HG02970 (cell line): ENCODE measurements around the gene GRID2IP.

Experiments
- ATAC-seq: cut with Tn5 transposase; IDR thresholded peaks from one replicate; pipeline ENCODE4 v1.9.1; 2021; ENCODE audit warnings: mild to moderate bottlenecking, moderate library complexity, moderate number of reproducible peaks; ENCODE audit not compliant: unreplicated experiment, low FRiP score

The GRID2IP gene

DNA sequence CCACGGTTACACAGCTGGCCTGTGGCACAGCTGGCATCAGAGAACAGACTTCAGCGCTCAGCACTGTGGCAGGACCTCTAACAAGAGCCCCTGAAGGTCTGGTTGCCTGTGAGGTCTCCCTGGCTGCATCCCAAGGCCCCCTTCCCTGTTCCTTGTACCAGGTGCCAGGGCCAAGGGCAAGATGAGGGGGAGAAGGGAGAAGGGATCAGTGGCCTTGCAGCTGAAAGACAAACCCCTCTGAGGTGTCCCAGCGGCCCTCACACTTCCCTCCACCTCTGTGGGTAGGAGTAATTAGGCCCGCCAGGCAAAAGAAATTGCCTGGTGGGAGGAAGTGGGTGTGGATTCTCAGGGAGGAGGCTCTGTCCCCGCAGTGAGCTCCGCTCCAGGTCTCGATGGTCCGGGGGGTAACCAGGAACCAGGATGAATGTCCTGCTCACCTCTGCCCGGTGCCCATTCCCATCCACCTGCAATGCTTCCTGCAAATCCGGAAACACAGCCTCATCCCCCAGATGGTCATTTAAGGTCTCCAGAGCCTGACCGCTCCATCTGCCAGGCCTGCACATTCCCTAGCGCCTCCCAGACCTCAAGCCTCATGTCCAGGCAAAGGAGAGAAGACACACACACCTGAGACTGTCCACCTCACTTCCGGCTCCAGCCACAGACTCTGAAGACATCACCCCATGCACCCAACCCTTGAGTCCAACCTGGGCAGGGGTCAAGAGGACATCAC is 22.7 kb downstream of the GRID2IP start:
- ATAC-seq, result no peak

DNA sequence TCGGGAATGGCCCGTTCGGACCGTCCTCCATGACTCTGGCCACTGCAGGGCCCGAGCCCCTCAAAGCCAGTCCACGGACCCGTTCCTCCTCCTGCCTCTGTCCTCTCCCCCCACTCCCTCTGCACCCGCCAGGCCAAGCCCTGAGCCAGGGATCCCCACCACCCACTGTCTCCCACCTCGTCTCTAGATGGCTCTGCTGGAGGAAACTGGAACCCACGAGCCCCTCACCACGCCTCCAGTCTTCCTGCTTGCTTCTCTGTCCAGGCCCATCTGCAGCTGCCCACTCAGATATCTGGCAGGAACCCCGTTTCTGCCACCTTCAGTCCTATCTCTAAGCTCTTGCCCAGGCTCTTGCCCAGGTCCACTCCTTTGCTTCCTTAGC is 24.3 kb downstream of the GRID2IP start:
- ATAC-seq, result no peak

DNA sequence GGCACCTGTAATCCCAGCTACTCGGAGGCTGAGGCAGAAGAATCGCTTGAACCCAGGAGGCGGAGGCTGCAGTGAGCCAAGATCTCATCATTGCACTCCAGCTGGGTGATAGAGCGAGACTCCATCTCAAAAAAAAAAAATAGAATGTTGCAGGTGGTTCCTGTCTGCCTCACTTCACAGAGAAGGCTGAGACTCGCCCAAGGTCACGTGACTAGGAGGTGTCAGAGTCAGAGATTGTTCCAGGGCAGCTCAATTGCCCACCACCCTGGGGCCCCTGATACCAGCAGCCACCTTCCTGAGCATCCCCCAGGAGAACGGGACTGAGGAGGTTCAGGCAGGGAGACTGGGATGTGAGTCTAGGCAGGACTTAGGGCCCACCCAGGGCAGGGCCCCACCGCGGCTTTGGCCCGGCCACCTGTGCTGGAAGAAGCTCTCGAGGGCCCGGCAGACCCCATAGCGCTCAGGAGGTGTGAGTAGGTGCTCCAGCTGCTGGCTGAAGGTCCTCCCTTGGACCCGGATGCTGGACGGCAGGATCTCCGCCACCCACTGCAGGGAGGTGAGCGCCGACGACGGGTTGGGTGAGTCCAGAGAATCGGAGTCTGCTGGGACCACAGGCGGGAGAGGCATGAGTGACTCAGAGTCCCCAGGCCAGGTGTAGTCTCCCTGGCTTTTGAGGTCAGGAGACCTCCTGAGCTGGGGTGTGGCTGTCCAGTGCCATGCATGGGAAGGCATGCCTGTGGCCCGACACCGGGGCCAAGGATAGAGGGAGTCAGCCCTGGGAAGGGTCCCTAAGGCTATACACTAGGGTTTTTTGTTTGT is 30.9 kb downstream of the GRID2IP start:
- no peak for ATAC-seq

DNA sequence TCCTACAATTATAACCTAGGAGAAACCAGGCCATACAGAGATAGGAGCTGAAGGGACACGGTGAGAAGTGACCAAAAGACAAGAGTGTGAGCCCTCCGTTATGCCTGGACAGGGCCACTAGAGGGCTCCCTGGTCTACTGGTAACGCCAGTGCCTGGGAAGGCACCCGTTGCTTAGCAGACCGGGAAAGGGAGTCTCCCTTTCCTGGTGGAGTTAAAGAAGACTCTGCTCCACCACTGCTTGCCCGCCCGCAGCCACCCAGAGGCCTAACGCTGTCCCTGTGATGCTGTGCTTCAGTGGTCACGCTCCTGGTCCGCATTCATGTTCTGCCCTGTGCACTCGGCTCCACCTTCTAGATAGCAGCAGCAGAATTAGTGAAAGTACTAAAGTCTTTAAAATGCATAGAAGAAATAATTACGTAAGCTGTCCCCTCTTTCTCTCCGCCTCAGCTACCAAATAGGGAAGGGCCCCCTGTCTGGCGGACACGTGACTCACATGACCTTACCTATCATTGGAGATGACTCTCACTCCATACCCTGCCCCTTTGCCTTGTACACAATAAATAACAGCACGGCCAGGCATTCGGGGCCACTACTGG is 34.8 kb downstream of the GRID2IP start:
- no peak for ATAC-seq

DNA sequence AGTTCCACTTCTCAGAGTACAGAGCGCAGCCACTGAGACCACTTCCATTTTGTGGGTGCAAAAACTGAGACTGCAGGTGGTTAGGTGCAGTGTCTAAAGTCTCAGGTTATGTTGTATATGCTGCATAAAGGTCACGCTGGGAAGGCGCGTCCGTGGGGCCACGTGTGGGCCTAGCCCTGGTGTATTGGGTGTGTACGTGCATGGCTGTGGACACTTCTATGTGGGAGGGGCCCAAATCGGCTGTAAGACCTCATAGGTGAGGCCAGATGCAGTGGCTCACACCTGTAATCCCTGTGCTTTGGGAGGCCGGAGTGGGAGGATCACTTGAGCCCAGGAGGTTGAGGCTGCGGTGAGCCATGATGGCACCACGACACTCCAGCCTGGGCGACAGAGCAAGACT is 37.7 kb downstream of the GRID2IP start:
- no peak for ATAC-seq

DNA sequence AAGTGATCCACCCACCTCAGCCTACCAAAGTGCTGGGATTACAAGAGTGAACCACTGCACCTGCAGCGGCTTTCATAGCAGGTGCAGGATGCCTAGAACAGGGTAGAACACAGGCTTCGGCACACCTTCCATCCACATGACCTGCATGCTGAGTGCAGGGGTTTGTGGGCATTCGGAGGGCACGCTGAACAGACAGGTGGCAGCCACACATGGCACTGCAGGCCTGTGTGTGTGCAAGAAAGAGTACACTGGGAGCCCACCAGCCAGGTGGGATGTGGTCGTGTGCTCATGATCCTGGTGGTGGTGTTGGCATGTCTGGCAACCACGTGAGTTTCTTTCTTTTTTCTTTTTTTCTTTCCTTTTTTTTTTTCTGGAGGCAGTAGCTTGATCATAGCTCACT is 38.4 kb downstream of the GRID2IP start:
- no peak for ATAC-seq

DNA sequence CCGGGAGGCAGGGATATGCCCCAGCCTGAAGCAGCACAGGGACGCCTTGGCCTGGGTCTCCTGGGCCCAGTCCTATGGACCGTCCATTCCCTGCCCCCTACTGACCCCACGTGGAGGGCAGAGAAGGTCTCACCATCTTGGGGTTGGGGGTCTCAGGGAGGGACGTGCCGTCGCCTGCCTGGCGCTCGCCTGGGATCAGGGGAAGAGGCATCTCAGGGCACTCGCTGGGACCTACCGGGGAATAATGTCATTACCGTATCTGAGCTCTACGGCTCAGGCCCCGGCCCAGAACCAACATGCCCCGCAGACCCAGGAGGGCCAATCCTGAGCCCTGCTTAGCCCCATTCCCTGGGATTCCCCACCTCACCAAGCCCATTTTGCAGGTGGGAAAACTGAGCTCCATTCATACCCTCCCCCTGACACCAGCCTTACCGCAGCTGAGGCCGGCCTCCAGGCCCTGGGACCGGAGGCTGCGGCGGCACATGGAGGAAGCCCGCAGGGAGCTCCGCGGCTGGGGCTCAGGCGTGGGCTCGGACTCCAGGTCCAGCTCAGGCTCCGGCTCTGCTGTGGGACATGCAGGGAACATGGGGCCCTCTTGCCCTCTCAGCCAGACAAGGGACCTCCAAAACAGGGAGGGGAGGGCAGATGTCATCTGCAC is 40.7 kb downstream of the GRID2IP start:
- no peak for ATAC-seq

DNA sequence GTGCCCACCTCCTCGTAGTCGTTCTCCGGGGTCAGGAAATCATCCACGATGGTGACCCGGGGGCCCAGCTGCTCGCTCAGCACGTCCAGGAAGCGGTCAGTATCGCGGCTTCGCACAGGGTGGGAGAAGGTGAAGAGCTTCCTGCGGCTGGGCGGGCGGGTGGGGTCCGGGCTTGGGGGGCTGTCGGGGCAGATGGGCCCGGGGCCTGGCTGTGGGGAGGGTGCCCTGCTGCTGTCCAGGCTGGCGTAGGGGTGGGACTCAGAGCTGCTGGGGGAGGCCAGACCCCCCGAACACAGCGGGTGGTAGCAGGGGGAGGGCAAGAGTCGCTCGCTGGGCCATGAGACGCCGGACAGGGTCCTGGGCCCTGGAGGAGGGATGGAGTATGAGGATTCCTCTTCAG is 42.3 kb downstream of the GRID2IP start:
- ATAC-seq, result no peak

DNA sequence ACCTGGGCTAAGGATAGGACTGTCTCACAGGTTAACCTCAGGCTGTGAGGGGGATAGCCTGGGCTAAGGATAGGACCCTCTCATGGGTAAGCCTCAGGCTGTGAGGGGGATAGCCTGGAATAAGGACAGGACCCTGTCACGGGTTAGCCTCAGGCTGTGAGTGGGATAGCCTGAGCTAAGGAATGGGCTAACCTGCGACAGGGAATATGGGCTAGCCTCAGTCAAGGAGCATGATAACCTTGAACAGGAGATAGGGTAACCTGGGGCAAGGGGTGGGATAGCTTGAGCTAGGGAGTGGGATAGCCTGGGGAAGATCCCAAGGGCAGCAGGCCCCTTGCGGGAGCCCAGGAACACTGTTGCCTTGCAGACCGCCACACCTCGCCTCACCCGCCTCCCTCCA is 42.7 kb downstream of the GRID2IP start:
- ATAC-seq, result no peak

DNA sequence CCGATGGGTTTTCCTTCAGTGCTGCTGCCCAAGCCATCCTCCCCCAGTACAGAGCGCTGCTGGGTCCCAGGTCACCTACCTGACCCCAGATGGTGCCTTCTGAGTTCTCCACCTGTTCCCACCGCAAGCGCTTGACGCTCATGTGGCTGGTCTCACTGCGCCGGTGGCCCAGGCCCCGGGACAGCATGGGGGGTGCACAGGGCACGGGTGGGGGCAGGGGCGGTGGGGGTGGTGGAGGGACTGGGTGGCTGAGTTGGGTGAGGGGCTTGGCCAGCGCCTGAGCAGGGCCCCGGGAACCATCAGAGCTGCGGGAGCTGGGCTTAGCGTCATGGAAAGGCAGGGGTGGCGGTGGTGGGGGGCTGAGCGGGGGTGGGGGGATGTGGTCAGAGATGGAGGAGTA is 43.4 kb downstream of the GRID2IP start:
- ATAC-seq, result no peak

DNA sequence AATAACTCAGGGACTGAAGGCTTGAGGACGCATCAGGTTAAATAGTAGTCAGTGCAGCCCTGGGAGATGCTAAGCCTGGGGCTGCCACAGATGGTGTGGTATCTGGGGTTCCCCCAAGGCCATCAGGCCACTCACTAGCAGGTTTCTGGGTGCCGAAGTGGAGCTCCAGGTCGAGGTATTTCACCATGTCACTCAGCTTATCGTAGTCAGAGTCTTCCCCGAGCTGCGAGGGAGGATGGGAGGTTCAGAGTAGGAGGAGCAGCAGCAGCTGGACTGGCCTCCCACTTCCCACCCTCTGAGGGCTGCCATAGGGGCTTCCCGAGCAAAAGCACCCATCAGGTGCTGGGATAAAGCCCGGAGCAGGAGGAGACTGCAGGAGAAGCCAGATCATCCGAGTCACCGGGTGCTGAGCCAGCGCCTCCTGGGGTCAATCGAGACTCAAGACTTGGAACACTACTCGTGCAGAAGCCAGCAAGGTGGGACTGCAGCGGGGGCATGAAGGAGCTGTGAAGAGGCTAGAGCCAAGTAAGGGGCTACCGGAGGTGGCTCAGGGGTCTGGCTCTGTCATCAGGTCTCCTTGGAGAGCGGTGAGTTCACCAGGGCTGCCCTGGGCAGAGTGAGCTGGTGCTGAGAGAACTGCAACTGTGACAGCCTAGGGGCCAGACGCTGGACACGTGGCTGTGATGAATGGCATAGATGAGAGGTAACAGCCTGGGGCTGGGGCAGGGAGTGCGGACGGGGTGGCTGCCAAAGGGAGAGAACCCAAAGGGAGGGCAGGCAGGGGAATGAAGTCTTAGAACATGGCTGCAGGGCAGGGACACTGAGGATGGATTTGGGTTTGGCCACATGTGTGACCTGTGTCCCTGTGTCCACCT is 45.3 kb downstream of the GRID2IP start:
- no peak for ATAC-seq

DNA sequence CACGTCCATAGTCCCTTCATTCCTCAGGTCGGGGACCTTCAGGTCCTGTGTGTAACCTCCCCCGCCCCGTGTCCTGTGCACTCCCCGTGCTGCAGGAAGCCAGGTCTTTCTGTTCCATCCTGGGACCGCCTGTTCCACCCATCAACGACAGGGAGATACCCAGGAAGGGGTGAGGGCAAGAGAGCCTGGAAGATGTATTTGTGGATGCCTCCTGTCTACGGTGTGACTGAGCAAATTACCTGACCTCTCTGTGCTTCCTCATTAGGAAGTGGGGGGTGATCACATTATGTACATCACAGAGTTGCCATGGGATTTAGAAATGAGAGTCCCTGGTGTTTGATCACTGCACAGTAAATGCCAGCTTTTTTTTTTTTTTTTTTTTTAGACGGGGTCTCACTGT is 46.3 kb downstream of the GRID2IP start:
- ATAC-seq, result no peak

DNA sequence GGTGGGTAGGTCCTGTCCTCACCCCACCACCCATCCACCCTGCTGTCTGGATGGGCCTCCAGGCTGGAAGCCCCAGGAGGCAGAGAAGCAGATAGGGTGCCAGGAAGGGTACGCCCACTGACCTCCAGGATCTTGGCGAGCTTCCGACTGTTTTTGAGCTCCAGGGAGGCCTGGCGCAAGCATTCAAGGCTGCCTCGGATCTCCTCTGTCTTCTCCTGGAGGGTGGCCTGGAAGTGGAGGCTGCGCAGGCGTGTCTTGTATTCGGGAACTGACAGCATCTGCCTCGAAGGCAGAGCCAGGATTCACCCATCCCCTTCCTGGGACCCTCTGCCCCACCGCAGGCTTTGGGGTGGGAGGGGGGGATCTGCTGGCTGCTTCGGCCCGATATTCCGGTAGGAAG is 48.4 kb downstream of the GRID2IP start:
- ATAC-seq, result no peak

DNA sequence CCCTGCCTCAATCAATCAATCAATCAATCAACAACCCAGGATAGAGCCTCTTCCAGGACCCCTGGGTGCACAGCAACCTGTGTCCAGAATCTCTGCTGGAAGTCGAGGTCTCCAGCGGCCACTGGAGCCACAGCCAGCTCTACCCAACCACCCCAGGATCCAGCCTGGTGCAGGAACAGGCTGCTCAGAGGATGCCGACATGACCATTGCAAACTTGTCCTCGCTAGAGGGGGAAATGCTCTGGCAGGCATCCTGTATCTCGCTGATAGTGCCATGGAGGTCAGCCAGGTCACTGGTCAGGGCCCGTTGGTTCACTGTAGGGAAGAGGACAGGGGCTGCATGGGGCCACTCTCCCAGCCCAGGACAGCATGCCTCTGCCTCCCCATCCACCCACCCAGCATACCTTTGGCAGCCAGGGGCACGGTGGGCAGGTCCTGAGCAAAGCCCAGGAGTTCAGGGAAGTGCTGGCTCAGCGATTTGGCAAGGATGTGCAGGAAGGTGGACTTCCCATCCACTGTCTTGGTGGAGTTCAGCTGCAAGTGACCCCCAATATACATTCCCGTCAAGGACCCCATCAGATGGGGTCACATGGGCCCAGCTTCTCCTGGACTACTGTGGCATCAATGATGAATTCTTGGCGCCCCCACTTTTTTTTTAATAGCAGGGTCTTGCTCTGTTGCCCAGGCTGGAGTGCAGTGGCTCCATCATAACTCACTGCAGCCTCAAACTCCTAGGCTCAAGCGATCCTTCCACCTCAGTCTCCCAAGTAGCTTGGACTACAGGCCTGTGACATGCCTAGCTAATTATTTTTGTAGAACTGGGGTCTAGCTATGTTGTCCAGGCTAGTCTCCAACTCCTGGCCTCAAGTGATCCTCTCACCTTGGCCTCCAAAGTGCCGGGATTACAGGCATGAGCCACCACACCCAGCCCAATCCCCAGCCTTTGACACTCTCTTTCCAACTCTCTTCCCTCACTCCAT is 49.4 kb downstream of the GRID2IP start:
- ATAC-seq, result no peak

DNA sequence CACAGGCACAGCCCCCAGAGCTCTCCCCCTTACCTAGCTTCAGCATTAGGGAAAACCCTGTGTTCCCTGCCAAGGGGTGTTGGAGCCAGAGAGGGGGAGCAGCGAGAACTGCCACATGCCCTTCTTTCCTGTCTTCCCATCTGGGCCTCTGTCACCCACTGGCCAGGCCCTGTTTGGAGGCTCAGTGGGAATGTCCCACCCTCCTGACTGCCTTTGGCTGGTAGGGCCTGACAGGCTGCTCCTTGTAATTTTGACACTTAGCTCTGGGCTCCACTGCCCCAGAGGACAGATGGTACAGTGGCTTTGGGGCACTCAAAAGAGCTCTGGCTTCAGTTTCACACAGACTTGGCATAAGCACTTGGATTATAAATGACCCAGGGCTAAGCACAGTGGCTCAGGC is 50.6 kb downstream of the GRID2IP start:
- ATAC-seq, result no peak

DNA sequence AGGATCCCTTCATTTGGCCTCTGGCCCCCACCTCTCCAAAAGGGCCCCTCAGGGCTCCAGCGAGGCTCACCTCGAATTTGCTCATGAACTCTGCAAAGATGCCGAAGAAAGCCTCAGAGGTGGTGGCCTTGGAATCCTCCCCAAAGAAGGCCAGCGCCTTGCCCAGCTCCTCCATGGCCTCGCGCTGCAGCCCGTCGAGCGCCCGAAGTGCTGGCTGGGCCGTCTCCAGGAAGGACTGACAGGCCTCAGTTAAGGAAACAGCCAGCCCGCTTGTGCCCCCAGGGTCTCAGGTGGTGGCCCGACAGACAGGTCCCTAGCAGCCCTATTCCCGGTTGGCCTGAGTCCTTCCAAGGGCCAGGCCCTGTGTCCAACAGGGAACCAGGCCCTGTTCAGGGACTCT is 53.3 kb downstream of the GRID2IP start:
- ATAC-seq, result no peak

DNA sequence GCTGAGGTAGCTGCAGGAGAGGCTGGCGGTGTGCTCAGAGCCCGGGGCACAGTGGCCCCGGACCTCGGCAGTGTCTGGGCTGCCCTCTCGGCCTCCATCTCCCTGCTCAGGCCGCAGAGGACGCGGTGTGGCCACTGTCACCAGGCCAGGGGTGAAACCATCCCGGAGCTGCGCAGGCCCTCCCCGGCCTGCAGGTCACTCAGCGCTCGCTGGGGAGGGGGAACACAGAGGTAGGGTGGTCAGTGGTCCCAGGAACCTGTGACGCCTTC is 53.7 kb downstream of the GRID2IP start:
- no peak for ATAC-seq

DNA sequence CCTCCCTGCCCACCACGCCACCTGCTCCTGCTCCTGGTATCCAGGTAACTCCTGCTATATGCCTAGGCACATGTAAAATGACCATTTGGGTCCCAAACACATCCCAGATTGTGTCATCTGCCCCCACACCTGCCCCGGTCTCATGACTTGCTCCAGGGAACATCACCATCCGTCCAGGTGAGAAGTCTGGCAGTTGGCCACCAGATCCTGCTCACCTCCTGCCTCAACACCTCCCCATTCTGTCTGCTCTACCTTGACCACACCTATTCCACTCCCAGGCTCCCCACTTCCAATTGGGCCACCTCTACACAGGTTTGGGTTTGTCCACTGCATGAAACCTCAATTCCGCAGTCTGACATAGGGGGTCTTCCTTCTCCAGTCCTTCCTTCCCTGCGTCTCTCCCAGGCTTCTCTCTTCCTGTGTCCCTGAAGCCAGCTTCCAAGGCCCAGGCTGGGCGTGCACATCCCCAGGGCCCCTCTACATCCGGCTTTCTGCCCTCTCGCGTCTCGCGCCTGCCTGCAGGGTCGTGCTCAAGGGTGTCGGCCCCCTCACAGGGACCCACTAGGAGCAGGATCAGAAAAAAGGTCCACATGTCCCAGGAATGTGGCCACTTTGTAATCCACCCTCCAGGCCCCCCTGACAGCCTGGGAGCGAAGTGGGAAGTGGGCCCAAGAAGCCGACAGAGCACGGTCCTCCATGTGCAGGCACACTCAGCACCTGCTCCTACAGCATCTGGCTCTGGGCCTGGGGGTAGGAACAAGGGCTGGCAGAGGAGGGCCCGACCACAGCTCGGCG is 54.2 kb downstream of the GRID2IP start:
- no peak for ATAC-seq
